WTC11 (cell line): ENCODE data around the gene KCTD18. TPM values are rescaled to one million over a fixed set of nuclear protein-coding genes. Genes with fewer than 3 reads are reported as not detected.

ENCODE experiments used
- ATAC-seq: fragments of 200-7000 bp; cut with Tn5 transposase; 2 replicates; pipeline ENCODE4 v1.10.0; 2021; ENCODE audit warnings: mild to moderate bottlenecking, moderate library complexity
- CTCF ChIA-PET: fragments of 300-600 bp; sonication (Branson Sonifier 250); formaldehyde crosslinking; loops from one replicate; lab custom pipeline; 2021; ENCODE audit warnings: antibody characterized with exemption; lab: Charles Lee
- POLR2A ChIA-PET: fragments of 350-600 bp; sonication (Branson Sonifier 250); formaldehyde crosslinking; loops from one replicate; lab custom pipeline; 2021; ENCODE audit warnings: antibody characterized with exemption; lab: Charles Lee
- DNase-seq: peaks from one replicate; pipeline ENCODE4 v3.0.0; 2021; ENCODE audit warnings: low spot score
- H3K27ac Mint-ChIP-seq: 2 replicates; pipeline ENCODE4 v1.8.0; 2021; ENCODE audit warnings: mixed read lengths
- H3K27me3 Mint-ChIP-seq: 2 replicates; pipeline ENCODE4 v1.8.0; 2021; ENCODE audit warnings: low read depth, mild to moderate bottlenecking, moderate library complexity, mixed read lengths
- H3K36me3 Mint-ChIP-seq: 2 replicates; pipeline ENCODE4 v1.8.0; 2021; ENCODE audit warnings: mixed read lengths
- H3K4me1 Mint-ChIP-seq: 2 replicates; pipeline ENCODE4 v1.8.0; 2022; ENCODE audit warnings: mixed read lengths
- H3K4me3 Mint-ChIP-seq: 2 replicates; pipeline ENCODE4 v1.8.0; 2021; ENCODE audit warnings: mild to moderate bottlenecking, moderate library complexity, mixed read lengths
- H3K9me3 Mint-ChIP-seq: 2 replicates; pipeline ENCODE4 v1.8.0; 2021; ENCODE audit warnings: mixed read lengths
- ESRRA ChIP-seq: sonication (generic); formaldehyde crosslinking; IDR thresholded peaks from 2 replicates; pipeline ENCODE4 v1.8.1; 2022; ENCODE audit warnings: mild to moderate bottlenecking, missing genetic modification reagents, borderline replicate concordance
- GRHL2 ChIP-seq: fragments of 250-450 bp; sonication (Bioruptor Pico); IDR thresholded peaks from 2 replicates; pipeline ENCODE4 v1.8.0; 2022; ENCODE audit warnings: mild to moderate bottlenecking, moderate library complexity; ENCODE audit not compliant: insufficient replicate concordance, severe bottlenecking
- HMGA2 ChIP-seq: fragments of 250-450 bp; sonication (Bioruptor Pico); IDR thresholded peaks from 2 replicates; pipeline ENCODE4 v1.4.0; 2021; ENCODE audit warnings: mild to moderate bottlenecking, moderate library complexity
- JUN ChIP-seq: sonication (generic); formaldehyde crosslinking; IDR thresholded peaks from 2 replicates; pipeline ENCODE4 v1.8.0; 2023; ENCODE audit warnings: mild to moderate bottlenecking, missing genetic modification reagents
- KAT7 ChIP-seq: sonication (generic); formaldehyde crosslinking; IDR thresholded peaks from 2 replicates; pipeline ENCODE4 v1.8.1; 2023; ENCODE audit warnings: missing genetic modification reagents, mild to moderate bottlenecking, borderline replicate concordance
- MXD4 ChIP-seq: fragments of 250-450 bp; sonication (Bioruptor Pico); IDR thresholded peaks from 2 replicates; pipeline ENCODE4 v1.8.0; 2021; ENCODE audit warnings: mild to moderate bottlenecking, moderate library complexity, borderline replicate concordance
- MYBL2 ChIP-seq: sonication (generic); formaldehyde crosslinking; IDR thresholded peaks from 2 replicates; pipeline ENCODE4 v1.8.1; 2023; ENCODE audit warnings: mild to moderate bottlenecking, moderate library complexity, missing genetic modification reagents
- NFYB ChIP-seq: sonication (generic); formaldehyde crosslinking; conservative IDR thresholded peaks from 2 replicates; pipeline ENCODE4 v1.8.0; 2022; ENCODE audit warnings: low read depth, missing genetic modification reagents
- NR2C2 ChIP-seq: sonication (generic); formaldehyde crosslinking; IDR thresholded peaks from 2 replicates; pipeline ENCODE4 v1.8.0; 2022; ENCODE audit warnings: mild to moderate bottlenecking, missing genetic modification reagents
- SMAD3 ChIP-seq: sonication (generic); formaldehyde crosslinking; IDR thresholded peaks from 2 replicates; pipeline ENCODE4 v1.8.0; 2022; ENCODE audit warnings: missing genetic modification reagents, mild to moderate bottlenecking, borderline replicate concordance
- SOX15 ChIP-seq: fragments of 250-450 bp; sonication (Bioruptor Pico); IDR thresholded peaks from 2 replicates; pipeline ENCODE4 v1.9.0; 2021; ENCODE audit warnings: mild to moderate bottlenecking
- SP1 ChIP-seq: sonication (generic); formaldehyde crosslinking; conservative IDR thresholded peaks from 2 replicates; pipeline ENCODE4 v1.8.1; 2022; ENCODE audit warnings: missing genetic modification reagents
- ZNF317 ChIP-seq: sonication (generic); formaldehyde crosslinking; IDR thresholded peaks from 2 replicates; pipeline ENCODE4 v1.8.1; 2023; ENCODE audit warnings: low read depth, mild to moderate bottlenecking, moderate library complexity, missing genetic modification reagents, borderline replicate concordance
- ZNF416 ChIP-seq: fragments of 250-450 bp; sonication (Bioruptor Pico); IDR thresholded peaks from 2 replicates; pipeline ENCODE4 v1.9.0; 2021; ENCODE audit warnings: mild to moderate bottlenecking, inconsistent platforms
- total RNA-seq: library from RNA; stranded (reverse); gene quantifications from 3 replicates; pipeline ENCODE4 v1.2.3, GENCODE V29; 2021
- TF ChIP-seq, protein P1 (sequence below): sonication (generic); formaldehyde crosslinking; IDR thresholded peaks from 2 replicates; pipeline ENCODE4 v1.8.0; 2023; ENCODE audit warnings: missing genetic modification reagents
- TF ChIP-seq, protein P2 (sequence below): sonication (generic); formaldehyde crosslinking; IDR thresholded peaks from 2 replicates; pipeline ENCODE4 v1.8.1; 2022; ENCODE audit warnings: low read depth, mild to moderate bottlenecking, moderate library complexity, missing genetic modification reagents, borderline replicate concordance
- TF ChIP-seq, protein P3 (sequence below): sonication (generic); formaldehyde crosslinking; IDR thresholded peaks from 2 replicates; pipeline ENCODE4 v1.8.0; 2022; ENCODE audit warnings: mild to moderate bottlenecking, missing genetic modification reagents
- TF ChIP-seq, protein P4 (sequence below): fragments of 250-450 bp; sonication (Bioruptor Pico); IDR thresholded peaks from 2 replicates; pipeline ENCODE4 v1.8.0; 2021; ENCODE audit warnings: mild to moderate bottlenecking
- TF ChIP-seq, protein P5 (sequence below): sonication (generic); formaldehyde crosslinking; IDR thresholded peaks from 2 replicates; pipeline ENCODE4 v1.8.0; 2023; ENCODE audit warnings: mild to moderate bottlenecking, missing genetic modification reagents
- TF ChIP-seq, protein P6 (sequence below): fragments of 200-600 bp; IDR thresholded peaks from 2 replicates; pipeline ENCODE4 v1.8.0; 2022; ENCODE audit warnings: antibody characterized with exemption
- TF ChIP-seq, protein P7 (sequence below): sonication (generic); formaldehyde crosslinking; IDR thresholded peaks from 2 replicates; pipeline ENCODE4 v1.8.0; 2022; ENCODE audit warnings: mild to moderate bottlenecking, missing genetic modification reagents
- TF ChIP-seq, protein P8 (sequence below): sonication (generic); formaldehyde crosslinking; IDR thresholded peaks from 2 replicates; pipeline ENCODE4 v1.8.1; 2023; ENCODE audit warnings: mild to moderate bottlenecking, missing genetic modification reagents, moderate library complexity
- TF ChIP-seq, protein P9 (sequence below): sonication (generic); formaldehyde crosslinking; IDR thresholded peaks from 2 replicates; pipeline ENCODE4 v1.8.1; 2022; ENCODE audit warnings: mild to moderate bottlenecking, moderate library complexity, missing genetic modification reagents

The KCTD18 gene
- total RNA-seq, 1 experiment from 2014 or later, result 4.9 TPM

DNA sequence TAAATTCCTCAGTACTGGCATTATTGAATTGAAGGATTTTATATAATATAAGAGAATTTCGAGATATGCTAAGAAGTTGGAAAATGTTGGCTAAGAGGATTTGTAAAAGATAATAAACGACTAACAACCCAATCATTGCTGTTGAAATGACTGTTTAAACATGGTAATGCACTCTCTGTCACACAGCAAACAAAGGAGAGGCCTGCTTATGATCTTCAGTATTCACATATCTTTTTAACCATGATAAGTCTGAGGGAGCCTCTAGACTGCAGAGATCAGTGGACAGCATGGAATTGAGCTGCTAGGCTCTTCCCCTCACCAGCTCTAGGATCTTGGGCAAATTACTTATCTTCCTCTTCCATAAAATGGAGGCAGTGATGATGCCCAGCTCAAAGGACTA lies 2.7 kb downstream of the KCTD18 start:
- H3K4me1 Mint-ChIP-seq, result peaks cover 10% of the 10 kb centered on the region

DNA sequence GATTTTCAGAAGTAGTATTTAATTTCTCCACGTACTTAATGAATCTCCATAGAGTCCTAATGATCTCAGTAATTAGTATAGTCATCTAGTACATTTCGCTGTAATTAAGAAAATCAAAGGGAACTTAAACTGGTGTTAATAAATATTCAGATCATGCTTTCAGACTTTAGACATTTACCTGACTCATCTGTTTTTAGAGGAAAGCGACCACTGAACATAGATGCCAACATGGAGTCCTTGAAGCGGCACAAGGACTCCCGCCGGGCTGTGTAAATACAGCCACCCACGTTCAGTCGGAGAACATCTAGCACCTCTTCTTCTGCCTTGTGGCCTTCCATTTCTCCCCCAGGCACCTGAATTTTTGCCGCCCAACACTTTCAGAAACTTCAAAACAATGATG lies 3.2 kb downstream of the KCTD18 start:
- peaks cover 9% of the 10 kb centered on the region for H3K36me3 Mint-ChIP-seq
- H3K4me1 Mint-ChIP-seq, result peaks cover 10% of the 10 kb centered on the region
- POLR2A ChIA-PET, result no interaction called here
- DNase-seq (no peak), ATAC-seq (no peak)
- H3K9me3 Mint-ChIP-seq, result peaks cover 3% of the 10 kb centered on the region
- CTCF ChIA-PET, result interaction anchor here (1.0 kb wide), 1 partner anchor 23 kb away, joined by 3 read pairs; no protein-coding TSS in a partner anchor
- no peak overlapping the region for H3K4me3 Mint-ChIP-seq
- no peak for TF ChIP-seq SOX15
- TF ChIP-seq HMGA2 (CRISPR knock-in tag), result no peak
- TF ChIP-seq MXD4 (CRISPR knock-in tag), result no peak
- no peak for TF ChIP-seq ZNF317
- TF ChIP-seq, protein P1, sequence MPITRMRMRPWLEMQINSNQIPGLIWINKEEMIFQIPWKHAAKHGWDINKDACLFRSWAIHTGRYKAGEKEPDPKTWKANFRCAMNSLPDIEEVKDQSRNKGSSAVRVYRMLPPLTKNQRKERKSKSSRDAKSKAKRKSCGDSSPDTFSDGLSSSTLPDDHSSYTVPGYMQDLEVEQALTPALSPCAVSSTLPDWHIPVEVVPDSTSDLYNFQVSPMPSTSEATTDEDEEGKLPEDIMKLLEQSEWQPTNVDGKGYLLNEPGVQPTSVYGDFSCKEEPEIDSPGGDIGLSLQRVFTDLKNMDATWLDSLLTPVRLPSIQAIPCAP (CRISPR knock-in tag), result no peak
- TF ChIP-seq KAT7 (CRISPR knock-in tag), result no peak
- TF ChIP-seq, protein P2, sequence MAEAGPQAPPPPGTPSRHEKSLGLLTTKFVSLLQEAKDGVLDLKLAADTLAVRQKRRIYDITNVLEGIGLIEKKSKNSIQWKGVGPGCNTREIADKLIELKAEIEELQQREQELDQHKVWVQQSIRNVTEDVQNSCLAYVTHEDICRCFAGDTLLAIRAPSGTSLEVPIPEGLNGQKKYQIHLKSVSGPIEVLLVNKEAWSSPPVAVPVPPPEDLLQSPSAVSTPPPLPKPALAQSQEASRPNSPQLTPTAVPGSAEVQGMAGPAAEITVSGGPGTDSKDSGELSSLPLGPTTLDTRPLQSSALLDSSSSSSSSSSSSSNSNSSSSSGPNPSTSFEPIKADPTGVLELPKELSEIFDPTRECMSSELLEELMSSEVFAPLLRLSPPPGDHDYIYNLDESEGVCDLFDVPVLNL (CRISPR knock-in tag), result no peak
- no peak for TF ChIP-seq ZNF416 (CRISPR knock-in tag)
- TF ChIP-seq, protein P3, sequence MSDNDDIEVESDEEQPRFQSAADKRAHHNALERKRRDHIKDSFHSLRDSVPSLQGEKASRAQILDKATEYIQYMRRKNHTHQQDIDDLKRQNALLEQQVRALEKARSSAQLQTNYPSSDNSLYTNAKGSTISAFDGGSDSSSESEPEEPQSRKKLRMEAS (CRISPR knock-in tag), result no peak
- TF ChIP-seq, protein P4, sequence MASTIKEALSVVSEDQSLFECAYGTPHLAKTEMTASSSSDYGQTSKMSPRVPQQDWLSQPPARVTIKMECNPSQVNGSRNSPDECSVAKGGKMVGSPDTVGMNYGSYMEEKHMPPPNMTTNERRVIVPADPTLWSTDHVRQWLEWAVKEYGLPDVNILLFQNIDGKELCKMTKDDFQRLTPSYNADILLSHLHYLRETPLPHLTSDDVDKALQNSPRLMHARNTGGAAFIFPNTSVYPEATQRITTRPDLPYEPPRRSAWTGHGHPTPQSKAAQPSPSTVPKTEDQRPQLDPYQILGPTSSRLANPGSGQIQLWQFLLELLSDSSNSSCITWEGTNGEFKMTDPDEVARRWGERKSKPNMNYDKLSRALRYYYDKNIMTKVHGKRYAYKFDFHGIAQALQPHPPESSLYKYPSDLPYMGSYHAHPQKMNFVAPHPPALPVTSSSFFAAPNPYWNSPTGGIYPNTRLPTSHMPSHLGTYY, result no peak
- no peak for TF ChIP-seq SMAD3 (CRISPR knock-in tag)
- TF ChIP-seq, protein P5, sequence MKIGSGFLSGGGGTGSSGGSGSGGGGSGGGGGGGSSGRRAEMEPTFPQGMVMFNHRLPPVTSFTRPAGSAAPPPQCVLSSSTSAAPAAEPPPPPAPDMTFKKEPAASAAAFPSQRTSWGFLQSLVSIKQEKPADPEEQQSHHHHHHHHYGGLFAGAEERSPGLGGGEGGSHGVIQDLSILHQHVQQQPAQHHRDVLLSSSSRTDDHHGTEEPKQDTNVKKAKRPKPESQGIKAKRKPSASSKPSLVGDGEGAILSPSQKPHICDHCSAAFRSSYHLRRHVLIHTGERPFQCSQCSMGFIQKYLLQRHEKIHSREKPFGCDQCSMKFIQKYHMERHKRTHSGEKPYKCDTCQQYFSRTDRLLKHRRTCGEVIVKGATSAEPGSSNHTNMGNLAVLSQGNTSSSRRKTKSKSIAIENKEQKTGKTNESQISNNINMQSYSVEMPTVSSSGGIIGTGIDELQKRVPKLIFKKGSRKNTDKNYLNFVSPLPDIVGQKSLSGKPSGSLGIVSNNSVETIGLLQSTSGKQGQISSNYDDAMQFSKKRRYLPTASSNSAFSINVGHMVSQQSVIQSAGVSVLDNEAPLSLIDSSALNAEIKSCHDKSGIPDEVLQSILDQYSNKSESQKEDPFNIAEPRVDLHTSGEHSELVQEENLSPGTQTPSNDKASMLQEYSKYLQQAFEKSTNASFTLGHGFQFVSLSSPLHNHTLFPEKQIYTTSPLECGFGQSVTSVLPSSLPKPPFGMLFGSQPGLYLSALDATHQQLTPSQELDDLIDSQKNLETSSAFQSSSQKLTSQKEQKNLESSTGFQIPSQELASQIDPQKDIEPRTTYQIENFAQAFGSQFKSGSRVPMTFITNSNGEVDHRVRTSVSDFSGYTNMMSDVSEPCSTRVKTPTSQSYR, result no peak
- TF ChIP-seq NFYB (CRISPR knock-in tag), result no peak
- TF ChIP-seq, protein P6, sequence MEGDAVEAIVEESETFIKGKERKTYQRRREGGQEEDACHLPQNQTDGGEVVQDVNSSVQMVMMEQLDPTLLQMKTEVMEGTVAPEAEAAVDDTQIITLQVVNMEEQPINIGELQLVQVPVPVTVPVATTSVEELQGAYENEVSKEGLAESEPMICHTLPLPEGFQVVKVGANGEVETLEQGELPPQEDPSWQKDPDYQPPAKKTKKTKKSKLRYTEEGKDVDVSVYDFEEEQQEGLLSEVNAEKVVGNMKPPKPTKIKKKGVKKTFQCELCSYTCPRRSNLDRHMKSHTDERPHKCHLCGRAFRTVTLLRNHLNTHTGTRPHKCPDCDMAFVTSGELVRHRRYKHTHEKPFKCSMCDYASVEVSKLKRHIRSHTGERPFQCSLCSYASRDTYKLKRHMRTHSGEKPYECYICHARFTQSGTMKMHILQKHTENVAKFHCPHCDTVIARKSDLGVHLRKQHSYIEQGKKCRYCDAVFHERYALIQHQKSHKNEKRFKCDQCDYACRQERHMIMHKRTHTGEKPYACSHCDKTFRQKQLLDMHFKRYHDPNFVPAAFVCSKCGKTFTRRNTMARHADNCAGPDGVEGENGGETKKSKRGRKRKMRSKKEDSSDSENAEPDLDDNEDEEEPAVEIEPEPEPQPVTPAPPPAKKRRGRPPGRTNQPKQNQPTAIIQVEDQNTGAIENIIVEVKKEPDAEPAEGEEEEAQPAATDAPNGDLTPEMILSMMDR, result no peak
- TF ChIP-seq SP1 (CRISPR knock-in tag), result no peak
- TF ChIP-seq JUN (CRISPR knock-in tag), result no peak
- TF ChIP-seq, protein P7, sequence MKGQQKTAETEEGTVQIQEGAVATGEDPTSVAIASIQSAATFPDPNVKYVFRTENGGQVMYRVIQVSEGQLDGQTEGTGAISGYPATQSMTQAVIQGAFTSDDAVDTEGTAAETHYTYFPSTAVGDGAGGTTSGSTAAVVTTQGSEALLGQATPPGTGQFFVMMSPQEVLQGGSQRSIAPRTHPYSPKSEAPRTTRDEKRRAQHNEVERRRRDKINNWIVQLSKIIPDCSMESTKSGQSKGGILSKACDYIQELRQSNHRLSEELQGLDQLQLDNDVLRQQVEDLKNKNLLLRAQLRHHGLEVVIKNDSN (CRISPR knock-in tag), result no peak
- H3K27me3 Mint-ChIP-seq, result no peaks in the 10 kb centered on the region
- no peak overlapping the region for H3K27ac Mint-ChIP-seq

More for the DNA sequence above, 2.7 kb downstream of the KCTD18 start:
- TF ChIP-seq GRHL2 (CRISPR knock-in tag) (no peak), NR2C2 (CRISPR knock-in tag) (no peak), MYBL2 (no peak), ESRRA (no peak)
- TF ChIP-seq, protein P8, sequence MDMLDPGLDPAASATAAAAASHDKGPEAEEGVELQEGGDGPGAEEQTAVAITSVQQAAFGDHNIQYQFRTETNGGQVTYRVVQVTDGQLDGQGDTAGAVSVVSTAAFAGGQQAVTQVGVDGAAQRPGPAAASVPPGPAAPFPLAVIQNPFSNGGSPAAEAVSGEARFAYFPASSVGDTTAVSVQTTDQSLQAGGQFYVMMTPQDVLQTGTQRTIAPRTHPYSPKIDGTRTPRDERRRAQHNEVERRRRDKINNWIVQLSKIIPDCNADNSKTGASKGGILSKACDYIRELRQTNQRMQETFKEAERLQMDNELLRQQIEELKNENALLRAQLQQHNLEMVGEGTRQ (CRISPR knock-in tag), result no peak
- TF ChIP-seq, protein P9, sequence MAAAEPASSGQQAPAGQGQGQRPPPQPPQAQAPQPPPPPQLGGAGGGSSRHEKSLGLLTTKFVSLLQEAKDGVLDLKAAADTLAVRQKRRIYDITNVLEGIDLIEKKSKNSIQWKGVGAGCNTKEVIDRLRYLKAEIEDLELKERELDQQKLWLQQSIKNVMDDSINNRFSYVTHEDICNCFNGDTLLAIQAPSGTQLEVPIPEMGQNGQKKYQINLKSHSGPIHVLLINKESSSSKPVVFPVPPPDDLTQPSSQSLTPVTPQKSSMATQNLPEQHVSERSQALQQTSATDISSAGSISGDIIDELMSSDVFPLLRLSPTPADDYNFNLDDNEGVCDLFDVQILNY (CRISPR knock-in tag), result no peak
- Mint-ChIP-seq H3K36me3 (peaks cover 9% of the 10 kb centered on the region), H3K27ac (no peak overlapping the region), H3K9me3 (peaks cover 3% of the 10 kb centered on the region), H3K4me3 (no peak overlapping the region), H3K27me3 (no peaks in the 10 kb centered on the region)
- CTCF ChIA-PET, result interaction anchor here (1.0 kb wide), 1 partner anchor 24 kb away, joined by 3 read pairs; no protein-coding TSS in a partner anchor
- ATAC-seq (no peak), DNase-seq (no peak)
- POLR2A ChIA-PET, result no interaction called here
